Pericardium fibroblast (primary cell): ENCODE results near the gene TRIM60. TPM values are rescaled to one million over a fixed set of nuclear protein-coding genes. Genes with fewer than 3 reads are reported as not detected.

Source experiments
- total RNA-seq: library from RNA; depleted of rRNA; stranded (reverse); fragments of >200 nt; gene quantifications from 2 replicates; pipeline ENCODE4 v1.2.3, GENCODE V29; 2015

TRIM60 gene
- not detected in 2 replicates for total RNA-seq

DNA sequence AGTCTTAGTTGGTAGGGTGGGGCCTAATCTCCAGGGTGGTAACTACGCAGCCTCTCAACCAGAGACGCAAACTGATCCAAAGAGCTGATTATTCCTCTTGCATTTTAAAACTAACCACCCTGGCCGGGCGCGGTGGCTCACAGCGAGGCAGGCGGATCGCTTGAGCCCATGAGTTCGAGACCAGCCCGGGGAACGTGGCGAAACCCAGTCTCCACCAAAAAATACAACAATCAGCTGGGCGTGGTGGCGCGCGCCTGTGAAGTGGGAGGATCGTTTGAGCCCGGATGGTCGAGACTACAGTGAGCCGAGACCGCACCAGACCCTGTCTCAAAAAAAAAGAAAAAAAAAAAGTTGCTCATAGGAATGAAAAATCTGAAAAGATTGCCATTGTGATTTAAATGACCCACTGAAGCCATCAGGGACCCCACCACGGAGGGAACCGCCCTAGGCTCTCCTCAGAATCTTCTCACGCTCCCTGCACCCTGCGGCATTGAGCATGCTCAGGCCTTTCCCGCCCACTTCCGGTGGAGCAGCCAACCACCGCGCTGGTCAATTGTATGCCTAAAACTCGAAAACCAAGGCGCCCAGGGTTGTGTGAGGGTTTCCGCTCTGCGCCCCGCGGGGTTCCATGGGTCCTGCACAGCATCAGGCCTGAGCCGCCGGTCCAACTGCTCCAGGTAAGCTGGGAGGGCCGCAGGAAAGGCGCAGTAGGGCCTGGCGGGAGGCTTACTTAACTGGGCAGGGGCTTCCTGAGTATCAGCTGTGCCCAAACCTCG is at the start of gene TRIM60:
Gene TRIM60 (plus strand): TSS at position 564 of the 776 bp plus-strand sequence. CDS start 8,074 bp downstream, outside the sequence.

DNA sequence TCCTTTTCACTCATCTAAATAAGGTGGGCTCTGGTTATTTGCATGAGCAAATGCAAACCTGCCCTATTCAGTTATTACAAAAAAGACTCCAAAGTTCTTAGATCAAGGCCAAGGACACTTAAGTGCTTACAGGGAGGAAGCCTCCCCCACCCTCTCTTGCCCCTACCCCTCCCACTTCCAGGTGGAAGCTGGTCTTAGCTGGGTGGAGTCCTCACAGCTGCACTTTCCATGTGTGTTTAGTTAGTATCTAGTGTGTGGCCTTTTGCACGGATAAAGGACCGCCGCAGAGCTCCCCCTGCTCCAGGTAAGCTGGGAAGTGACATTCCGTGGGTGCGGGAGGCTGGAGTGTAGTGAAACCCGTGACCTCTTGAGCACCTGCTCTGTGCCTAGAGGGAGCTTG is 21.8 kb downstream of the TRIM60 start, which contains the start of gene TRIM75:
Gene TRIM75 (plus strand): TSS at position 222 of the 400 bp plus-strand sequence. CDS start 5,282 bp downstream, outside the sequence.

Other genes starting within 250 kb of the TRIM60 start
- gene APELA, start 154.8 kb upstream of the TRIM60 start, total RNA-seq, result not detected in 2 replicates
- gene TRIM61, start 54.3 kb upstream of the TRIM60 start, total RNA-seq, result 3.3 and 4.6 TPM in 2 replicates
- gene TRIM75, start 21.9 kb downstream of the TRIM60 start, total RNA-seq, result not detected in 2 replicates
- gene TMEM192, start 80.9 kb downstream of the TRIM60 start, total RNA-seq, result 12.3 and 14.1 TPM in 2 replicates
- 8.4 and 10.5 TPM in 2 replicates for gene KLHL2, start 175.6 kb downstream of the TRIM60 start, total RNA-seq